Neural crest cell (in vitro differentiated cells): ENCODE measurements around the gene LYST. TPM values are rescaled to one million over a fixed set of nuclear protein-coding genes. Genes with fewer than 3 reads are reported as not detected.
"Not testable (repeated sequence)": the region's sequence is repeated elsewhere in the genome, so short reads cannot be mapped to it uniquely, and the experiment has no call there.

ENCODE experiments used
- DNase-seq: peaks from one replicate; pipeline ENCODE4 v3.0.0; 2021; ENCODE audit warnings: low read depth, mixed read lengths, low spot score
- H3K27ac Mint-ChIP-seq: one replicate; pipeline ENCODE4 v1.8.0; 2021; ENCODE audit warnings: mild to moderate bottlenecking, mixed read lengths; ENCODE audit not compliant: unreplicated experiment
- H3K27me3 Mint-ChIP-seq: 2 replicates; pipeline ENCODE4 v1.8.0; 2021; ENCODE audit warnings: low read depth, mild to moderate bottlenecking, mixed read lengths
- H3K36me3 Mint-ChIP-seq: 2 replicates; pipeline ENCODE4 v1.8.0; 2021; ENCODE audit warnings: low read depth, mild to moderate bottlenecking, mixed read lengths
- H3K4me1 Mint-ChIP-seq: 2 replicates; pipeline ENCODE4 v1.8.0; 2021; ENCODE audit warnings: mixed read lengths
- H3K4me3 Mint-ChIP-seq: one replicate; pipeline ENCODE4 v1.8.0; 2021; ENCODE audit warnings: mild to moderate bottlenecking, mixed read lengths
- H3K9me3 Mint-ChIP-seq: 2 replicates; pipeline ENCODE4 v1.8.0; 2021; ENCODE audit warnings: mixed read lengths
- total RNA-seq: library from RNA; stranded (reverse); gene quantifications from 2 replicates; pipeline ENCODE4 v1.2.1, GENCODE V29; 2021
- TF ChIP-seq, protein P1 (sequence below): fragments of 200-600 bp; sonication (generic); conservative IDR thresholded peaks from 2 replicates; pipeline ENCODE4 v1.5.0; 2021; ENCODE audit warnings: antibody characterized with exemption, mild to moderate bottlenecking

Gene LYST
- total RNA-seq, 1 donor from 2014 or later, result 5.3 TPM

- TF ChIP-seq, protein P1, sequence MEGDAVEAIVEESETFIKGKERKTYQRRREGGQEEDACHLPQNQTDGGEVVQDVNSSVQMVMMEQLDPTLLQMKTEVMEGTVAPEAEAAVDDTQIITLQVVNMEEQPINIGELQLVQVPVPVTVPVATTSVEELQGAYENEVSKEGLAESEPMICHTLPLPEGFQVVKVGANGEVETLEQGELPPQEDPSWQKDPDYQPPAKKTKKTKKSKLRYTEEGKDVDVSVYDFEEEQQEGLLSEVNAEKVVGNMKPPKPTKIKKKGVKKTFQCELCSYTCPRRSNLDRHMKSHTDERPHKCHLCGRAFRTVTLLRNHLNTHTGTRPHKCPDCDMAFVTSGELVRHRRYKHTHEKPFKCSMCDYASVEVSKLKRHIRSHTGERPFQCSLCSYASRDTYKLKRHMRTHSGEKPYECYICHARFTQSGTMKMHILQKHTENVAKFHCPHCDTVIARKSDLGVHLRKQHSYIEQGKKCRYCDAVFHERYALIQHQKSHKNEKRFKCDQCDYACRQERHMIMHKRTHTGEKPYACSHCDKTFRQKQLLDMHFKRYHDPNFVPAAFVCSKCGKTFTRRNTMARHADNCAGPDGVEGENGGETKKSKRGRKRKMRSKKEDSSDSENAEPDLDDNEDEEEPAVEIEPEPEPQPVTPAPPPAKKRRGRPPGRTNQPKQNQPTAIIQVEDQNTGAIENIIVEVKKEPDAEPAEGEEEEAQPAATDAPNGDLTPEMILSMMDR, result no peak
- DNase-seq, result no peak
- Mint-ChIP-seq H3K27me3 (no peaks in the 10 kb centered on the region), H3K36me3 (peaks cover 2% of the 10 kb centered on the region), H3K4me1 (no peaks in the 10 kb centered on the region), H3K27ac (no peak overlapping the region), H3K9me3 (no peaks in the 10 kb centered on the region), H3K4me3 (no peak overlapping the region)
Measured at GRCh38 chr1:235799264-235799663, 67.4 kb downstream of the LYST start.

DNA sequence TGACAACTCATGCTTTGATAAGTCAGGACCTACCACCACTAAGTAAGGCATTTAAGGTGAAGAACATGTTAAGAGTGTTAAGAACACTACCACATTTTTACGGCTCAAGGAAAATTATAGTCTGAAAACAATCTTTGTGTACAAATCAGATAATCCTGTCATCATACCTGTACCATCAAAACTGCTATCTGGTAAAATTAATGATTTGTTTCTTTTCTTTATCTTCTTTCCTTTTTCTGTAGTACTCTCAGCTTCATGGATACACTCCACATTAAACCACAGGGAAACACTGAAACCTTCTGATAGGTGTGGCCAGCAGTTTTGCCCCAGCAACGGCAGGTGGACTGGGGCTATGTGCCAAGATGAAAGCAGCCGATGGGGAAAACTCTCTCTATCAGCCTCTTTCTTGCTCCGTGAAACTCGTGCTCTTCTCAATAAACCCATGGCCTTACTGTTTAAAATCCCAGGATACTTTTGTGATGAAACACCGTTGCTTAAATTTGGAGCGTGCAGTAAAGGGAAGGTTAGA is 75.1 kb downstream of the LYST start:
- Mint-ChIP-seq H3K27me3 (no peaks in the 10 kb centered on the region), H3K27ac (no peak overlapping the region), H3K9me3 (no peaks in the 10 kb centered on the region), H3K36me3 (no peaks in the 10 kb centered on the region), H3K4me1 (no peaks in the 10 kb centered on the region), H3K4me3 (no peak overlapping the region)
- DNase-seq, result no peak
- TF ChIP-seq, protein P1, result no peak

GRCh38 chr1:235790123-235790522 is 76.6 kb downstream of the LYST start:
- TF ChIP-seq, protein P1, result no peak
- H3K4me1 Mint-ChIP-seq, result no peaks in the 10 kb centered on the region

GRCh38 chr1:235786227-235786898 is 80.3 kb downstream of the LYST start:
- not testable (repeated sequence) for H3K9me3 Mint-ChIP-seq, H3K36me3 Mint-ChIP-seq, H3K27me3 Mint-ChIP-seq, H3K4me1 Mint-ChIP-seq, H3K27ac Mint-ChIP-seq, DNase-seq, H3K4me3 Mint-ChIP-seq

More at GRCh38 chr1:235790123-235790522, 76.6 kb downstream of the LYST start:
- H3K36me3 Mint-ChIP-seq, result no peaks in the 10 kb centered on the region
- H3K27me3 Mint-ChIP-seq, result no peaks in the 10 kb centered on the region
- no peak for DNase-seq
- H3K4me3 Mint-ChIP-seq, result no peak overlapping the region
- H3K27ac Mint-ChIP-seq, result no peak overlapping the region
- H3K9me3 Mint-ChIP-seq, result no peaks in the 10 kb centered on the region

DNA sequence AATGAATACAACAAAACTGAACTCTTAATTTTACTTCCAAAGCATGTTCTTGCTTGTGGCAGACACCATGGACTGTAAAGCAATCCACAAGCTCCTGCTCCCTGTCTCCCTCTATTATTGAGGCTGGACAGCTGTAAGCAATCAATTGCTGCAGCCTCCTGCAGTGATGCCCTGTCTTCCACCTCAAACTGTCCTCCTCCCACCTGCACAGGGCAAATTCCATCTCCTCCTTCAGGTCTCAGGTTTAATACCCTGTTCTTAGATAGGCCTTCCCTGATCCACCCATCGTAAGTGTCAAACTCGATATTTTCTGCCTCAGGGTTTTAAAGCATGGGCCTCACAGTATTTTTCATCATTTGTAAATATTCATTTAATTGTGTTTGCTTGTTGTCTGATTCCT is 81.8 kb downstream of the LYST start:
- no peak overlapping the region for H3K4me3 Mint-ChIP-seq
- TF ChIP-seq, protein P1, result no peak
- H3K9me3 Mint-ChIP-seq, result no peaks in the 10 kb centered on the region
- H3K36me3 Mint-ChIP-seq, result no peaks in the 10 kb centered on the region
- no peak overlapping the region for H3K27ac Mint-ChIP-seq
- H3K4me1 Mint-ChIP-seq, result no peaks in the 10 kb centered on the region
- DNase-seq, result no peak
- H3K27me3 Mint-ChIP-seq, result no peaks in the 10 kb centered on the region

DNA sequence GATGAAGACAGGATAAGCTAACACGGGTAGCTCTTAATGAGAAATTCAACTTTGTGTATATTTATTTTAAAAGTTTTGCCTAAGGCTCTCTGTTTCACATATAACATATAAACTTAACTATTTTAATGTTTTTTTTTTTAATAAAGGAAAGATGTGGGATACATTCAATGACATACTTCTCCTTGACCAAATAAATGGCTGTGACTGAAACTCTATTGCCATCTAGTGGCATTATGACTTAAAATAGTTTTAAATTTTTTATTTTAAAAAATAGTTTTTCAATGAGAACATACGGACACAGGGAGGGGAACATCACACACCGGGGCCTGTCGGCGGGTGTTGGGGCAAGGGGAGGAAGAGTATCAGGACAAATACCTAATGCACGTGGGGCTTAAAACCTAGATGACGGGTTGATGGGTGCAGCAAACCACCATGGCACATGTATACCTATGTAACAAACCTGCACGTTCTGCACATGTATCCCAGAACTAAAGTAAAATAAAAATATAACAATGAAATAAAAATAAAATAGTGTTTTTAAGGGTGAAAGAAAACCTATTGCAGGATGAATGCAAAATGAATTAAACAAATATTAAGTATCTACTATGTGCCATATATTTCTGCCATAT is 83.4 kb downstream of the LYST start:
- Mint-ChIP-seq H3K36me3 (no peaks in the 10 kb centered on the region), H3K9me3 (no peaks in the 10 kb centered on the region), H3K4me3 (no peak overlapping the region), H3K27ac (no peak overlapping the region), H3K4me1 (no peaks in the 10 kb centered on the region), H3K27me3 (no peaks in the 10 kb centered on the region)
- TF ChIP-seq, protein P1, result peak; percentile 79
- no peak for DNase-seq
